GM12865 (cell line): ENCODE data around the gene ZNF367.
"Not testable (repeated sequence)": the region's sequence is repeated elsewhere in the genome, so short reads cannot be mapped to it uniquely, and the experiment has no call there.

ENCODE experiments used
- DNase-seq: peaks from one replicate; pipeline ENCODE4 v3.0.0; 2010; ENCODE audit warnings: low read depth
- H3K4me3 ChIP-seq: 2 replicates; pipeline ENCODE4 v1.5.1; 2011; ENCODE audit warnings: mild to moderate bottlenecking, low read depth, low read length, control low read depth
- CTCF ChIP-seq: IDR thresholded peaks from 2 replicates; pipeline ENCODE4 v1.5.1; 2011; ENCODE audit warnings: low read length, control low read depth, low read depth, inconsistent platforms; ENCODE audit not compliant: insufficient read depth; ENCODE audit errors: missing control alignments

Gene ZNF367

GRCh38 chr9:96363175-96363967 is 54.8 kb downstream of the ZNF367 start:
- H3K4me3 ChIP-seq = no peak overlapping the region
- no peak for TF ChIP-seq CTCF
- DNase-seq = no peak

DNA sequence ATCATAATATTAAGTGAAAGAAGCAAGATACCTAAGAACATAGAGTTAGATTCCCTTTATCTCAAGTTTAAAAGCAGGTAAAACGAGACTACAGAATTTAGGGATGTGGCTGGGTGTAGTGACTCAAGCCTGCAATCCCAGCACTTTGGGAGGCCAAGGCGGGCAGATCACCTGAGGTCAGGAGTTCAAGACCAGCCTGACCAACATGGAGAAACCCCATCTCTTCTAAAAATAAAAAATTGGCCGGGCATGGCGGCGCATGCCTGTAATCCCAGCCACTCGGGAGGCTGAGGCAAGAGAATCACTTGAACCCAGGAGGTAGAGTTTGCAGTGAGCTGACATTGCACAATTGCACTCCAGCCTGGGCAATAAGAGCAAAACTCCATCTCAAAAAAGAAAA is 56.1 kb downstream of the ZNF367 start:
- H3K4me3 ChIP-seq, DNase-seq: not testable (repeated sequence)

DNA sequence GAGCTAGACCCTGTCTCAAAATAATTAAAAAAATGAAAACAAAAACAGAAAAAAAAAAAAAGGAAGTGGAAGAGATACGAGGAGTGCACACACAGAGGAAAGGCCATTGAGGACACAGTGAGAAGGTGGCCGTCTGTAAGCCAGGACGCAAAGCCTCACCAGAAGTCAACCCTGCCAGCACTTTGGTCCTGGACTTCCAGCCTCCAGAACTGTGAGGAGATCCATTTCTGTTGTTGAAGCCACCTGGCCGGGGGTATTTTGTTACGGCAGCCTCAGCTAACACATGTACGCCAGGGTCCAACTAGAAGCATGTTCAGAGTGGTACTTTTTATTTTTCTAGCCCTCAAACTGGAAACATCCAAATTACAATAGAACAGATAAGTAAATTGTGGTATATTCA is 56.5 kb downstream of the ZNF367 start:
- TF ChIP-seq CTCF = no peak
- H3K4me3 ChIP-seq = no peak overlapping the region
- no peak for DNase-seq

DNA sequence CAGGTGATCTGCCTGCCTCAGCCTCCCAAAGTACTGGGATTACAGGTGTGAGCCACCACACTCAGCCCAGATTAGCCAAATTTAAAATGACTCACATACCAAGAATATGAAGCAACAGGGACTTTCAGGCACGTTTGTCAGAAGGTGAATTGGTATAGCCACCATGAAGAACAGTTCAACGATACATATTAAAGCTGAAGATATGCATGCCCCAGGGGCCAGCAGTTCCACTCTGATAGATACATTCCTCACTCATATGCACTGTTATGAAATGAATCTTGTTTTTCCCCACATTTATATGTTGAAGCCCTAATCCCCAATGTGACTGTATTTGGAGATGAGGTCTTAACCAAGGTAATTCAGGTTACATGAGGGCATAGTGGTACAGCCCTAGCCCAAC is 57.2 kb downstream of the ZNF367 start:
- no peak for TF ChIP-seq CTCF
- no peak for DNase-seq

DNA sequence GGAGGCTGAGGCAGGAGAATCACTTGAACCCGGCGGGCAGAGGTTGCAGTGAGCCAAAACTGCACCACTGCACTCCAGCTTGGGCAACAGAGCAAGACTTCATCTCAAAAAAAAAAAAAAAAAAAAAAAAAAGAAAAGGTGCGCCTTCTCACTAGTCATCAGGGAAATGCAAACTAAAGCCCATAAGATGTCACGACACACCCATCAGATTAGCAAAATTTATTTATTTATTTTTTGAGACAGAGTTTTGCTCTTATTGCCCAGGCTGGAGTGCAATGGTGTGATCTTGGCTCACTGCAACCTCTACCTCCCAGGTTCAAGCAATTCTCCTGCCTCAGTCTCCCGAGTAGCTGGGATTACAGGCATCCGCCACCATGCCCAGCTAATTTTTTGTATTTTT is 57.6 kb downstream of the ZNF367 start:
- H3K4me3 ChIP-seq, DNase-seq: not testable (repeated sequence)

More for the DNA sequence above, 57.2 kb downstream of the ZNF367 start:
- no peak overlapping the region for H3K4me3 ChIP-seq

GRCh38 chr9:96350866-96351265 is 67.3 kb downstream of the ZNF367 start:
- no peak for DNase-seq
- no peak for TF ChIP-seq CTCF

DNA sequence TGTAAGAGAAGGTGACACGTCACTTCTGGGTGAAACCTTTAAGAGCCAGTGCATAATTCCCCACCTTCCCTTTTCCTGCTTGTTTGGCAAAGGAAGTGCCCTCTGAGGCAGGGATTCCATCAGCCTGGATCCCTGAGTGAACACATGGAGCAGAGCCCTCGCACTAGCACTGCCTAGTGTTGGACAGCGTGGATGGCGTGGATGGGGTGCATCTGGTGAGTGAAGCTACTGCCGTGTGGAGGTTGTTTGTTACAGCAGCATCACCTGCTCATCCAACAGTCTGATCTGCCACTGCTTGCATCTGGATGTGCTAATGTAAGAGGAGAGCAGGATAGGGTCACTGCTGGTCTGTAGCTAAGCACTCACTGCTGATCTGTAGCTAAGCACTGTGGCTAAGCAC is 69.9 kb downstream of the ZNF367 start:
- H3K4me3 ChIP-seq = no peak overlapping the region
- no peak for DNase-seq
- no peak for TF ChIP-seq CTCF

More at GRCh38 chr9:96350866-96351265, 67.3 kb downstream of the ZNF367 start:
- H3K4me3 ChIP-seq = no peak overlapping the region

DNA sequence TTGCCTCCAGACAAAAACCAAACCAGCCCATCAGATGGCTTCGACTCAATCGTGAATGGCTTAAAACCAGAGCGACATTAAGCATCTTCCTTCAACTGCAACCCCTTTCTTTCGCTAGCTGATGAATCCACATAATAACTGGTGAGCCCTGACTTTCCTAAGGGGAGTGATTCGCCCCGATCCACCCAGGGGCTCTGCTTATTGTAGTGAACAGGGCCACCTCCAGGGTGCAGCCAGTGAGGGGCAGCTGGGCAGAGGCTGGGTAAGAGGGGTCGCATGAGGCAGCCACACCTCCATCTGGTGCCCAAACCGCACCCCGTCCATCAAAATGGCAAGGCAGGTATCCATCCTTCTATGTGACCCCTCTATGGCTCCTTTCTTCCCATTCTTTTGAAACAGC is 72.6 kb downstream of the ZNF367 start:
- DNase-seq = no peak
- no peak overlapping the region for H3K4me3 ChIP-seq
- TF ChIP-seq CTCF = no peak
